ENCODE measurements around the gene S1PR2.
"Not testable (repeated sequence)": the region's sequence is repeated elsewhere in the genome, so short reads cannot be mapped to it uniquely, and the experiment has no call there.

Gene S1PR2

DNA sequence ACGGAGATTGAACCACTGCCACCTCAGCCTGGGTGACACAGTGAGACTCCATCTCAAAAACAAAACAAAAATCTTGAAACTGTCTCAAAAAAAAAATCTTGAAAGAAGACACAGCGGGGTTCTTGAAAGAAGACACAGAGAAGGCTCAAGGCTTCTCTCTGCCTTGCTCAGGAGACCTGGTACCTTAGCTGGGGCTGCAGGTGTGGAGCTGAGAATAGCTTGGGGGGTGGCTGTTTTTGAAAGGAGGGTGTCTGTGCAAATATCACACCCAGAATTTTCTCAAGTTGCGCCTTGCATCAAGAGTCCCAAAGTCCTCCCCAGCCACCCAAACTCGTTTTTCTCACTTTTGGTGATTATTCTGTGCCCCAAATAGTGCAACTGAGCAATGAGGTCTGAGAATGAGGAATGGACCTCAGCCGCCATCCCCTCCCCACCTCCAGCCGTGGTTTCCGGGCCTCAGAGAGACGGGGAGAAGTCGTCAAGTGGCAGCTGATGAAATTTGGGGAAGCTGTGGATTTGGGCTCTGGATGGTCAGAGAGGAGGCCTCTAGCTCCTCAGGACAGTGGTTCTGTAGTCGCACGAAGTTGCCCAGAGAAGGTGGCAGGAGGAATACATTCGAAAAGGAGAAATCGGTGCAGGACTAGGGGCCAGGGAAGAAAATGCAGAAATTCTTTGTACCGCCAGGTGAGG, 8.8 kb downstream of the S1PR2 start:
- no peak for DNase-seq

DNA sequence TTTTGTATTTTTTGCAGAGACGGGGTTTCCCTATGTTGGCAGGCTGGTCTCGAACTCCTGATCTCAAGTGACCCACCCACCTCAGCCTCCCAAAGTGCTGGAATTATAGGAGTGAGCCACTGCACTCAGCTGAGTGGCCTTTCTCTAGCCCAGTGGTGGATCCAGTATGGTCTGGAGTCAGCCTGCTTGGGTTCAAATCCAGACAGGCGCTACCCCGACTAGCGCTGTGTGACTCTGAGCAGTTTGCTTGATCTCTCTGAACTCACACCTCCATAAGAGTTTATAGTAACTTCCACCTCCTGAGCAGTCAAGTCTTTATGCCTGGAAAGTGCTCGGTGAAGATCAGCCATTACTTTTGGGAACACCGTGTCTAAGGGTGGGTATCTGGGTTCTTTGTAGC, 10.4 kb downstream of the S1PR2 start:
- no peak for DNase-seq

DNA sequence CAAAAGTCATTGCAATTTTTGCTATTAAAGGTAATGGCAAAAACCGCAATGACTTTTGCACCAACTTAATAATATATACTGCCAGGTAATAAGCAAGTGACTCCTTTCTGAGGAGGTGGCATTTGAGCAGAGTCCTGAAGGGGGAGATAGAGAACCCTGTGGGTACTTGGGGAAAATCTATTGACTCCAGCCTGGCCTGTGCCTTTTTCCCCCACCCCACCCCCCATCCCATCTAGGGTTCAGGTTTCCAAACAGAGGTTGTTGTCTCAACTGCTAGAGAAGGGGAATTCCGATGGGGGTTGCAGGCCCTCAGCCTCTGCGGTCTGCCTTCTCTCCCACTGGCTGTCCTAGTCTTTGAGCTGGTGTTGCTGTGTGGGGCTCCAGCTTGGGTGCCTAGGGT, 11.5 kb downstream of the S1PR2 start:
- DNase-seq, result no peak

DNA sequence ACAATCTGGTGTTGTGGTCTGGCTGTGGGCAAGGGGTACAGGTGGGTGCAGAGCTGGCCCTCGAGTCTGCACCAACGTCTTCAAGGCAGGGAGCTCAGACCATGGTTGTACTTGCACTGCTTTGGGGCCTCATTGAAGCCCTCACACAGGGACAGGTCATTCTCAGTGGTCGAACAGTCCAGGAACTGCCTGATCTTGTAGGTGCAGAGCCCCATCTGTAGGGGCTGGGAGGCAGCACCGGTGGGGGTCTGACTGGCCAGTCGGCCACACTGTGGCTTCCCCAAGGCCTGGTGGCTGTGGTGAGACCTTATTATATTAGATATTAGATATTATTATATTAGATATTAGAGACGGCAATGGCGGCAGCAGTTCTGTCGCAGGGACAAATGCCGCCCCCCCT, 14.0 kb downstream of the S1PR2 start:
- no peak for DNase-seq

DNA sequence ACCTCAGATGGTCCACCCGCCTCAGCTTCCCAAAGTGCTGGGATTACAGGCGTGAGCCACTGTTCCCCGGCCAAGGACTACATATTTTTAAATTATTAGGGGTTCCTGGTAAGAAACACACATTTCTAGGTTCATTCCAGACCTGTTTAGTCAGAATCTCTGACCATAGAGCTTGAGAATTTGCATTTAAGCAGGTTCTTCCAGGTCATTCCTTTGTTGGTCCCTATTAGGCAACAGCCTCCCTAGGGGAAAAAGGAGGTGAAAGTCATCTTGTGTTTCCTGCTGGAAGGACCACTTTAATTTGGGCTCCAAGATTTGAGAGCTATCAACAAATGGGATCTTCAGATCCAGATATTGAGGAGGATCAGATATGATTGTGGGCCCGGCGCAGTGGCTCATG, 16.3 kb downstream of the S1PR2 start:
- no peak for DNase-seq

DNA sequence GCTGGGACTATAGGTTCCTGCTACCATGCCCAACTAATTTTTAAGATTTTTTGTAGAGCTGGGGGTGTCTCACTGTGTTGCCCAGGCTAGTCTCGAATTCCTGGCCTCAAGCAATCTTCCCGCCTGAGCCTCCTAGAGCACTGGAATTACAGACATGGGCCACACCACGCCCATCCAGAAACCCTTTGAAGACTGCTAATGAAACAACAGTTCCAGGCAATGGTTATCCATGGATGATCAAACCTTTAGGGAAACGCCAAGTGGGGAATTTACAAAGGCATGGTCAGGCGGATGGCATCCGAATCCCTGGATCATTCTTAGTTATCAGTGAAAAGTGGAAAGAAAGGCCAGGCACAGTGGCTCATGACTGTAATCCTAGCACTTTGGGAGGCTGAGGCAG, 19.4 kb downstream of the S1PR2 start:
- no peak for DNase-seq

DNA sequence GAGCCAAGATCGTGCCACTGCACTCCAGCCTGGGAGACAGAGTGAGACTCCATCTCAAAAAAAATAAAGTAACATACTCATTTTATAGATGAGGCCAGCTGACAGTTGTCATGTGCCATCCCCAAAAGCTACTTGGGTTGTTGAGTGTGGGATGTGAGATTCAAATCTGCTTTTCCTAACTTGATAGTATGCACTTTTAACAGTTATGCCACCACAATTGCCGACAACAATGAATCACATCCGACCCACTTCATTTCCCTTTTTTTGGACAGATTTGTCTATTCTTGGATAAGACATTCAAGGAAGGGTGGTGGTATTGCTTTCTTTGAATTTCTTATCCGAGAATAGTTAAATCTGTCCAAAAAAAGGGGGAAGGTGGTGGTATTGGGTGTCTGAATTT, 20.1 kb downstream of the S1PR2 start:
- no peak for DNase-seq

DNA sequence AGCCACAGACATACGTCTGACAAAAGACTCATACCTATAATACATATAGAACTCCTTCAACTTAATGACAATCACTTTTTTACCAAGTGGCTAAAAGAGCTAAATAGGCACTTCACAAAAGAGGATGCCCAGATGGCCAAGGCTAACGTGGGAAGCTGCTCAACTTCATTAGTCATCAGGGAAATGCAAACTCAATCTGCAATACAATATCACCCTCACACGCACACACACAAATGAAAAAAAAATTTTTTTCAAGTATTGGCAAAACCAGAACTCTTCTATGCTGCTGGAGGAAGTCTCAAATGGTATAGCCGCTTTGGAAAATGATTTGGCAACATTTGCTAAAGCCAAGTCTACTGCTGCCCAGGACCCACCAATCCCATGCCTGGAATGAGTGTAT, 21.8 kb downstream of the S1PR2 start:
- no peak for DNase-seq

DNA sequence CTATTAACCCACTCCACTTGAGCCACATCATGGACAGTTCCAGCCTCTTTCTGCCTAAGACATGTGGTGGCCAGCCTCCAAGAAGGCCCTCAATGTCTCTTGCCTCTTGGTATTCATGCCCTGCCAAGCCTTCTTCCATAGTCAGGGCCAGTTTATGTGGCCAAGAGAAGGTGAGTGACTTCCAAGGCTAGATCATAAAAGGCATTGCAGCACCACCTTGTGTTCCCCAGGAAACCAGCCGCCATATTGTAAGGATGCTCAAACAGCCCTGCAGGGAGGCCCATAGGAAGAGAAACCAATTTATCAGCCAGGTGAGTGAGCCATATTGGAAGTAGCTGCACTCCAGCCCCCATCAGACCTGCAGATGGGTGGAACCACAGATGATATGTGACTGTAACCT, 24.1 kb downstream of the S1PR2 start:
- DNase-seq, result no peak

DNA sequence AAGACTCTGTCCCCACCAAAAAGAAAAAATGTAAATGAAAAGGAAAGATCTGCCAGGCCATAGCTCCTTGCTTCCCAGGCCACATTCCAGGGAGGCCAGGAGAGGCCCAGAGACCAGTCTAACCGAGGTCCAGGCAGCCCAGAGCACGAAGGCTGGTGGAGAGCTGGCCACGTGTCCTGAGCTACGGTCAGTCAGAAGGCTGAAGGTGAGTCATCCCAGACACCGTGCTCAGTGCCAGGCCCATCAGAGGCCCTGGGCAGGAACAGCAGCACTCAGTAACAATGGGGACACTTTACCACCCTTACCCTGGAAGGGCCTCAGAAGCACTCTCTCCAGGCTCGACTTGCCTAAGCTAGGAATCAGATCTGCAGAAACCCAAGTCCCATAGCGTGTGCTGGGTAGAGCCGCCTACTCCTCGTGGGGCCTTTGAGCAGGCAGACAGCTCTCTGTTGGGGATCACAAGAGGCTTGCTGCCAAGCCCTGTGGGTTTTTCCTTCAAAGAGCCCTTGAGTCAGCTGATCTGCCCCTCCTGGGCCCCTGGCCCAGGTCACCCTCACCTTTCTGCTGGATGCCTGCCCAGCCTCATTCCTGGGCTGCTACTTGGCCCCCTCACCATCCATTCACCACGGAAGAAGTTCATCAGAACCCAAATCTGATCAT, 24.8 kb downstream of the S1PR2 start:
- DNase-seq, result no peak

DNA sequence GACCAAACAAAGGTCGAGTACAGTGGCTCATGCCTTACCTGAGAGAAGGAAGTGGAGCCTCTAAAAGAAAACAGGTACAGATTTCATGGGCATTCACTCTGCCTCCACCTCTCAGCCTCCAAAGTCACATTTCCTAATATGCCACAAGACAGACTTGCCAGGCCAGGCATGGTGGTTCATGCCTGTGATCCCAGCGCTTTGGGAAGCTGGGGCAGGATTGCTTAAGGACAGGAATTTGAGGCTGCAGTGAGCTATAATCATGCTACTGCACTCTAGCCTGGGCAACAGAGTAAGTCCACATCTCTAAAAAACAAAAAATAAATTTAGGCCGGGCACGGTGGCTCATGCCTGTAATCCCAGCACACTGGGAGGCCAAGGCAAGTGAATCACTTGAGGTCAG, 25.5 kb downstream of the S1PR2 start:
- DNase-seq, result no peak

DNA sequence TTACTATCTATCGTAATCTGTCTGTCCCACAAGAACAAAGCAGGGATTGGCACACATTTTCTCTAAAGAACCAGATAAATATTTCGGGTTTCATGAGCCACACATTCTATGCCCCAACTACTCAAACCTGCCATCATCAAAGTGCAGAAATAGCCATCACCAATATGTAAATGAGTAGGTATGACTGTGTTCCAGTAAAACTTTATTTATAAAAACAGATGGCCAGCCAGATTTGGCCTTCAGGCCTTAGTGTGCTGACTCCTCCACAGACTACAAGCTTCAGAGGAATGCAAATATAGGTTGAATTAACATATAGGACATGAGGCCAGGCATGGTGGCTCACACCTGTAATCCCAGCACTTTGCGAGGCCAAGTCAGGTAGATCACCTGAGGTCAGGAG, 27.4 kb downstream of the S1PR2 start:
- DNase-seq, result no peak

DNA sequence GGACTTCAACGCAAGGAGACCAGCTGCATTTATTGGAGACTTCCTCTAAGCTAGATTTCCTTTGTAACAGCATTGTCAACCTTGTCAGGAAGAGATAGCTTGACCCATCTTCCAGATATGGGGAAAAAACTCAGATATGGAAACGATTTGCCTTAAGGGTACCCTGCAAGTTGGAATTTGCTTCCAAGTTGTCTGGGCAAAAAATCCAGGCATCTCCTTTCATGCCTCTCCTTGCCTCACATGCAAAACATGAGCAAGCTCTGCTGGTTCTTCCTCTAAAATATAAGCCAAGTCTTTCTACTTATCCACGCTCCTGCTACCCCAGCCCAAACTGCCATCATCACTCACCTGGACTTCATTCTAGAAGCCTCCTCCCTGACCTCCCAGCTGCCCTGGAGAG, 30.0 kb downstream of the S1PR2 start:
- no peak for DNase-seq

DNA sequence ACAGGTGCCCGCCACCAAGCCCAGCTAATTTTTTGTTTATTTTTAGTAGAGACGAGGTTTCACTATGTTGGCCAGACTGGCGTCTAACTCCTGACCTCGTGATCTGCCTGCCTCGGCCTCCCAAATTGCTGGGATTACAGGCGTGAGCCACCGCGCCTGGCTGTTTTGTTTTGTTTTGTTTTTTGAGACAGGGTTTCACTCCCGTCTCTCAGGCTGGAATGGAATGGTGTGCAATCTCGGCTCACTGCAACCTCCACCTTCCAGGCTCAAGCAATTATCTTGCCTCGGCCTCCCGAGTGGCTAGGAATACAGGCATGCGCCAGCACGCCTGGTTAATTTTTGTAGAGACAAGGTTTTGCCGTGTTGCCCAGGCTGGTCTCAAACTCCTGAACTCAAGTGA, 31.0 kb downstream of the S1PR2 start:
- DNase-seq, result not testable (repeated sequence)

DNA sequence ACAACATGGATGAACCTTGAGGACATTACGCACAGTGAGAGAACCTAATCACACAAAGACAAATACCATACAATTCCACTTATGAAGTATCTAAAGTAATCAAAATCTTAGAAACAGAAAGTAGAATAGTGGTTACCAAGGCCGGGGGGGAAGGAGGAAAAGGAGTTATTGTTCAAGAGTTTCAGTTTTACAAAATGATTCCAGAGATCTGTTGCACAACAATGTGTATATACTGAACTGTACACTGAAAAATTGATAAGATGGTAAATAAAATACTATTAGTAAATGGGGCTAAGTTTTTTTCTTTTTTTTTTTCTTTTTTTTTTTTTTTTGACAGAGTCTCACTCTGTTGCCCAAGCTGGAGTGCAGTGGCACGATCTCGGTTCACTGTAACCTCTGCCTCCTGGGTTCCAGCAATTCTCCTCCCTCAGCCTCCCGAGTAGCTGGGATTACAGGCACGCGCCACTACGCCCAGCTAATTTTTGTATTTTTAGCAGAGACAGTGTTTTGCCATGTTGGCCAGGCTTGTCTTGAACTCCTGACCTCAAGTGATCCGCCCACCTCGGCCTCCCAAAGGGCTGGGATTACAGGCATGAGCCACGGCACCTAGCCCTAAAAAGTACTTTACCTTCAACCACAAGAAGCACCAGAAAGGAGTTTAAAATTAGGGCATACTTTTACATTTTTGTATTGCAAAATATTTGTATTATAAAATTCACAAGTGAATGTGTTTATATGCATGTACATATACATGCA, 32.1 kb downstream of the S1PR2 start:
- DNase-seq, result not testable (repeated sequence)

DNA sequence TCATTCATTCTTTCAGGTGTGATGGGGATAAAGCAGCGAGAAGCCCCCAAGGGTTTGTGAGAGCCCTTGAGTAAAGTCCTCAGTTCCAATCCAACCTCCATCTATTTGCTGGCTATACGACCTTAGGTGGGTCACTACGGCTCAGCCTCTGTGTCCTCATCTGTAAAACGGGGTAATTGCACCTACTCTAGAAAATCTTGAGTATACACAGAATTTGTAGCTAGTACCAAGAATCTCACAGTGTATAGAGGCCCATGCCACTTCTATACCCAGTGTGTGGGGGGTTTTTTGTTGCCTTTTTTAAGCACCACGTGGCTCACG, 36.0 kb downstream of the S1PR2 start:
- DNase-seq, result no peak

DNA sequence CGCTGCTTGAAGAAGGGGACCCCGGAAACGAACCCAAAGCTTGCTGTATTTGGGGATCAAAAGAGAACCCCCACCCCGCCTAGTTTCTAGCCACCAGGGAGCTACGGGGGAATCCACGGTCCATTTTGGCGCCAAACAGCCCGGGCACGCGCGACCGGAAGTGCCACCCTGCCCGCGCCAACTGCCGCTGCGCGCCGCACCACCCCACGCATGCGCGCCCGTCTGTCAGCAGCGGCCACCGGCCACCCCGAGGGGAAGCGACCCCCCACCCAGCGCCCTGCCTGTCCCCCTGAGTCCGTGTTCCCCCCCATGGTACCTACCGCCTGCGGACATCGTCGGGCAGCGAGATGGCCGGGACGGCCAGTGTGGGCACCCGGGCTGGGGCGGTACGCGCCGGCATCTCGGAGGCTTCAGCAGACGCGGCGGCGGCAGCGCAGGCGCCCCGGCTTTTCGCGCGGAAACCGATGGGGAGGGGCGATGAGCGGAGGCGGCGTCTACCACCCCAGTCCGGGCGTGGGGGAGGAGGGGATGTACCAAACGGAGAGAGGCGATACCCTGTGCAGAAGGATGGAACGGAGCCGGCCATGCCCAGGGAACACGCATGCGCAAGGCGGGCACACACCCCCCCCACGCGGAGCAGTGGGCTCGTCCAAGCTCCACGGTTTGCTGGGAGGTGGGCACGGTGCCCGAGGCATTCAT, 36.5 kb downstream of the S1PR2 start, which contains the start of gene DNMT1:
DNMT1 (minus strand) TSS at position 454 of the 699 bp plus-strand sequence; CDS start at position 400, 54 bp downstream.
- peak; percentile 91 for DNase-seq

DNA sequence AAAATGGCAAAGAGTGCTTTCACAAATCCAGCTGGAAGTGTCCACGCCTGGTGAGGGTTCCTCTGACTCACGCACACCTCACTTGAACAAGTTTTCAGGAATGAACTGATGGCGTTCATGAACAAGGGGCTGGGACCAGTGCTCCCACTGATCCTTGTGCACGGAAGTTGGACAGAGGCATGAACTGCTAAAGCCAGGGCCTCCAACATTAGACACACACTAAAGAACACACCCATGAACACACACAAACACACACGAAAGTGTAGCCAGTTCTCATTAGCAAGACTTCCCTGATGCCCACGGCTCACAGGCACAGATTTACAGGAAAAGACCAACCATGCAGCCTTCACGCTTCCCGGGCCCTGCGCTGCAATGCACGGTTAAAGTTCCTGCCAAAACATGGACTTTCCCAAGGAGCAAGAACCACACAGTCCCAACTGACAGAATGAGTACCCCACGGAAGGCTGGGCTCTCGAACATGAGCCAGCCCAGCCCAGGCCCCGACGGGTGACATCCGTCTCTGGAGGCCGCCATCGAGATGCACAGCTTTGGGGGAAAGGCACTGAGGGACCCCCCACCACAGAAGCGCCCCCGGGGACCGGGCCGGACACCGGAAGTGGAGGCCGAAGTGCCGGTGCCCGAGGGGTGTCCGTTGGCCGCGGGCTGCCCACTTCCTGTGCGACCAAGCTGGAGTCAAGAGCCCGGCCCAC, 37.2 kb downstream of the S1PR2 start:
- DNase-seq, result no peak

DNA sequence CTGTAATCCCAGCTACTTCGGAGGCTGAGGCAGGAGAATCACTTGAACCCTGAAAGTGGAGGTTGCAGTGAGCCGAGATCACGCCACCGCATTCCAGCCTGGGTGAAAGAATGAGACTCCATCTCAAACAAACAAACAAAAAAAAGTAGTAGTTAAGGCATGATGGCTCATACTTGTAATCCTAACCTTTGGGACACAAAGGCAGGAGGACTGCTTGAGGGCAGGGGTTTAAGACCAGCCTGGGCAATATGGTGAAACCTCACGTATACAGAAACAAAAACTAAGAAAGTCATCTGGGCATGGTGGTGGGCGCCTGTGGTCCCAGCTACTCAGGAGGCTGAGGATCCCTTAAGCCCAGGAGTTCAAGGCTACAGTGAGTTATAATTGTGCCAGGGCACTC, 38.2 kb downstream of the S1PR2 start:
- no peak for DNase-seq

DNA sequence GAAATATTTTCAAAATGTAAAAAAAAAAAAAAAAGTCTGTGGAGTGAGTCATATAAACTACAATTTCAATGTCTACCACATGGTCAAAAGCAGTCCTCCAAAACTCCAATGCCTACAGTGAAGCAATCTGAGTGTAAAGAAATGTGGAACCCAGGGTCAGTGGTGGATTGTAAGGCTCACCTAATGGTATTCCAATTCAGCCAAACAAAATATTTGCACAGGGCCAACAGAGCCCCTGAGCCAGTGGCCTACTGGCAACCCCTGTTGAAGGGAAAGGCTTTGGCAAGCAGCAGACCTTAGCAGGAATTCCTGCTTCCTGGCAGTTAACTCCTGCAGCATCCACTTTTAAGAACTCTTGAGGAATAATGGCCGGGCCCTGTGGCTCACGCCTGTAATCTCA, 39.8 kb downstream of the S1PR2 start:
- DNase-seq, result no peak

DNA sequence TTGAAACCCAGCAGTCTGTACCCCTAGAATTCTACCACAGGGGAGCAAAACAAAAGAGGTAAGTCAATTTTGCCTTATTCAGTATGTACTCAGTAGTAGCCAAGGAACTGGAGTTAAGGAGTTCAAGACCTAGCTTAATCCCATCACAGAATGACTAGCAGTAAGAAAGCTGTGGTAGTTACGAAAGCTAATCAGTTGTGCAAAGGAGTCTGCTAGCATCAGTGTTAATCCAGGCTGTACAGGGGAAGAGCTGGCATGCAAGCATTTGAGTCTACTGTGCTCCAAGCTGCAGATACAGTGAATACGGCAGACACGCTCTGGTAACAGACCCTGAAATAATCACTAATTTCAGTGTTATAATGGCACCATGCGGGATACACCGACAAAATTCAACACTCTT, 41.1 kb downstream of the S1PR2 start:
- DNase-seq, result no peak

DNA sequence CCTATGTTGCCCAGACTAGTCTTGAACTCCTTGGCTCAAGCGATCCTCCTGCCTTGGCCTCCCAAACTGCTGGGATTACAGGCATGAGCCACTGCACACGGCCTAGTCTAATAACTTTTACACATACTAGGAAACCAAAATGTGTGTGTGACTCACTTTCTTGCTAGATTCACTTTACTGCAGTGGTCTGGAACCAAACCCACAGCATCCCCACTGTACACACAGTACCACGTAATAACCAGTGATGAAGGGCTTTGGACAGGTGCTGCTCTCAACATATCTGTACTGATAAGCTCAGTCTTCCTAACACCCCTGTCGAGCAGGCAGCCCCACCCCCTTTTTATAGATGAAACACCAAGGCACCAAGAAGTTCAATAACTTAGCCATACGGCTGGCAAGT, 41.5 kb downstream of the S1PR2 start:
- DNase-seq, result no peak

DNA sequence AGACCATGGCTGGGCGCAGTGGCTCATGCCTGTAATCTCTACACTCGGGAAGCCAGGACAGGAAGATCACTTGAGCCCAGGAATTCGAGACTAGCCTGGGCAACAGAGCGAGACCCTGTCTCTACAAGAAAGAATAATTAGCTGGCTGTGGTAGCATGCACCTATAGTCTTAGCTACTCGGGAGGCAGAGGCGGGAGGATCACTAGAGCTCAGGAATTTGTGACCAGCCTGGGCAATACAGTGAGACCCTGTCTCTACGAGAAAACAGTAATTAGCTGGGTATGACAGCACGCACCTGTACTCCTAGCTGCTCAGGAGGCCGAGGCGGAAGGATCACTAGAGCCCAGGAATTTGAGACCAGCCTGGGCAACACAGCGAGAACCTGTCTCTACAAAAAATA, 43.8 kb downstream of the S1PR2 start:
- DNase-seq, result no peak

Data from DMS 273 treated with DMSO at 0.1 percent for 48 hours (cell line).